Spinal cord (tissue), 10 donors: ENCODE results near the gene RNF138. TPM values are rescaled to one million over a fixed set of nuclear protein-coding genes. Genes with fewer than 3 reads are reported as not detected.

Experiments used
- DNase-seq, 6 donors: peaks; one replicate each; pipeline versions ENCODE4 v3.0.0 to v3.0.0-alpha.2; 2013 to 2015; ENCODE audit warnings: low spot score in 6 of 6, low read depth in 4 of 6
- H3K27ac ChIP-seq: one replicate; pipeline ENCODE4 v1.5.1; 2013; ENCODE audit warnings: low read depth, low read length, control low read depth
- H3K27me3 ChIP-seq: one replicate; pipeline ENCODE4 v1.6.1; 2013; ENCODE audit warnings: low read length; ENCODE audit not compliant: control insufficient read depth, insufficient read depth
- H3K36me3 ChIP-seq: one replicate; pipeline ENCODE4 v1.6.1; 2013; ENCODE audit warnings: low read length; ENCODE audit not compliant: control insufficient read depth, insufficient read depth
- H3K4me1 ChIP-seq: one replicate; pipeline ENCODE4 v1.6.1; 2013; ENCODE audit warnings: low read length; ENCODE audit not compliant: control insufficient read depth, insufficient read depth
- H3K4me3 ChIP-seq: one replicate; pipeline ENCODE4 v1.5.1; 2013; ENCODE audit warnings: low read depth, low read length, control low read depth
- H3K9me3 ChIP-seq: one replicate; pipeline ENCODE4 v1.6.1; 2013; ENCODE audit warnings: low read length; ENCODE audit not compliant: control insufficient read depth, insufficient read depth
- WGBS: methylation state at CpG from one replicate; pipeline ENCODE4 v1.1.5; 2013; ENCODE audit warnings: missing lambda C conversion rate; ENCODE audit not compliant: insufficient coverage; 5-methylcytosine and 5-hydroxymethylcytosine counted together
- long read RNA-seq, 4 donors: transcript quantifications; one replicate each; lab custom pipeline, GENCODE V29; 2026
- polyA plus RNA-seq, 2 donors: library from polyadenylated mRNA; unstranded; fragments of 120-200 nt; gene quantifications; one replicate each; pipeline ENCODE4 v1.2.1, GENCODE V29; 2013; ENCODE audit not compliant: insufficient read length in 2 of 2
- total RNA-seq, 2 donors: library from RNA; depleted of rRNA in 1 of 2; stranded (reverse); fragments of 120-200 nt in 1 of 2; fragments of >200 nt in 1 of 2; gene quantifications; one replicate each; pipeline versions ENCODE4 v1.2.3 to v1.2.4, GENCODE V29; 2013 to 2014
- donor health status: healthy.

Gene RNF138
- total RNA-seq (10 to 100 TPM; 49.8 to 58.8 TPM), polyA plus RNA-seq (10 to 100 TPM; 34.9 to 48.3 TPM)
- long read RNA-seq, donor 1, transcript RNF138-202 (8 exons, 3,570 nt) = major isoform, 12 of 23 reads
- long read RNA-seq, donor 1, partial matches to known transcripts = 10 of 23 reads
- long read RNA-seq, donor 1, other reads (novel, unspliced or antisense) = 0 of 23 reads
- long read RNA-seq, donor 2, partial matches to known transcripts = 5 of 5 reads
- long read RNA-seq, donor 2, other reads (novel, unspliced or antisense) = 0 of 5 reads
- long read RNA-seq, donor 3, partial matches to known transcripts = 6 of 11 reads
- long read RNA-seq, donor 3, other reads (novel, unspliced or antisense) = 0 of 11 reads
- long read RNA-seq, donor 4, partial matches to known transcripts = 0 of 1 reads
- long read RNA-seq, donor 4, other reads (novel, unspliced or antisense) = 0 of 1 reads

- peak; percentile 51 to 95 (median 75) for DNase-seq
- peaks cover 2% of the 10 kb centered on the region for H3K27me3 ChIP-seq
- WGBS = under 1% methylated on average over 75 of the region's 75 CpGs
- peaks cover 8% of the 10 kb centered on the region for H3K4me1 ChIP-seq
- H3K9me3 ChIP-seq = no peaks in the 10 kb centered on the region
- peak within 1 kb of the TSS; percentile 99 for H3K27ac ChIP-seq
- no peaks in the 10 kb centered on the region for H3K36me3 ChIP-seq
- peak within 1 kb of the TSS; percentile 93 for H3K4me3 ChIP-seq
These were observed at the start of gene RNF138 for GRCh38 chr18:32091724-32092421. RNF138 (plus strand) TSS chr18:32091874; CDS start chr18:32092777, 903 bp downstream.

- Histone ChIP-seq H3K27me3 (no peaks in the 10 kb centered on the region), H3K27ac (no peak overlapping the region), H3K9me3 (no peaks in the 10 kb centered on the region), H3K36me3 (no peaks in the 10 kb centered on the region), H3K4me3 (no peak overlapping the region), H3K4me1 (no peaks in the 10 kb centered on the region)
- no peak for DNase-seq
These were observed 49.3 kb upstream of the RNF138 start for GRCh38 chr18:32042337-32042736.

GRCh38 chr18:32048507-32049091 lies 43.1 kb upstream of the RNF138 start:
- Histone ChIP-seq H3K27ac (no peak overlapping the region), H3K4me3 (no peak overlapping the region), H3K4me1 (no peaks in the 10 kb centered on the region), H3K9me3 (no peaks in the 10 kb centered on the region), H3K27me3 (no peaks in the 10 kb centered on the region), H3K36me3 (no peaks in the 10 kb centered on the region)
- DNase-seq = peak in 1 of 6 donors; percentile 15
- WGBS = 69% methylated on average over 4 of the region's 4 CpGs

GRCh38 chr18:32049393-32050171 lies 42.1 kb upstream of the RNF138 start:
- Histone ChIP-seq H3K27me3 (no peaks in the 10 kb centered on the region), H3K27ac (no peak overlapping the region), H3K36me3 (no peaks in the 10 kb centered on the region), H3K9me3 (no peaks in the 10 kb centered on the region), H3K4me1 (no peaks in the 10 kb centered on the region), H3K4me3 (no peak overlapping the region)
- 73% methylated on average over 2 of the region's 3 CpGs for WGBS
- DNase-seq = no peak

- no CpG with 5 or more reads among the region's 3 CpGs for WGBS
- DNase-seq = peak in 1 of 6 donors; percentile 10
- no peaks in the 10 kb centered on the region for H3K36me3 ChIP-seq
These were observed 34.9 kb upstream of the RNF138 start for GRCh38 chr18:32056613-32057358.

GRCh38 chr18:32057624-32058165 lies 34.0 kb upstream of the RNF138 start:
- Histone ChIP-seq H3K4me3 (no peak overlapping the region), H3K27ac (no peak overlapping the region), H3K9me3 (no peaks in the 10 kb centered on the region), H3K4me1 (no peaks in the 10 kb centered on the region), H3K36me3 (no peaks in the 10 kb centered on the region), H3K27me3 (no peaks in the 10 kb centered on the region)
- WGBS = 40% methylated on average over 2 of the region's 7 CpGs
- no peak for DNase-seq

More at GRCh38 chr18:32056613-32057358, 34.9 kb upstream of the RNF138 start:
- Histone ChIP-seq H3K4me3 (no peak overlapping the region), H3K27me3 (no peaks in the 10 kb centered on the region), H3K4me1 (no peaks in the 10 kb centered on the region), H3K27ac (no peak overlapping the region), H3K9me3 (no peaks in the 10 kb centered on the region)

- Histone ChIP-seq H3K4me1 (no peaks in the 10 kb centered on the region), H3K27ac (no peak overlapping the region), H3K36me3 (no peaks in the 10 kb centered on the region), H3K27me3 (no peaks in the 10 kb centered on the region), H3K4me3 (no peak overlapping the region), H3K9me3 (no peaks in the 10 kb centered on the region)
- DNase-seq = no peak
- 67% methylated on average over 1 of the region's 2 CpGs for WGBS
These were observed 31.6 kb upstream of the RNF138 start for GRCh38 chr18:32060026-32060425.

GRCh38 chr18:32067375-32068167 lies 24.1 kb upstream of the RNF138 start:
- no peaks in the 10 kb centered on the region for H3K9me3 ChIP-seq
- no peaks in the 10 kb centered on the region for H3K4me1 ChIP-seq
- no peak for DNase-seq
- H3K4me3 ChIP-seq = no peak overlapping the region
- H3K27ac ChIP-seq = no peak overlapping the region
- H3K27me3 ChIP-seq = no peaks in the 10 kb centered on the region
- H3K36me3 ChIP-seq = no peaks in the 10 kb centered on the region
- WGBS = no CpG with 5 or more reads among the region's 3 CpGs
